HT1080 (cell line): Measurements from ENCODE around the gene GOLGA6L2. TPM values are rescaled to one million over a fixed set of nuclear protein-coding genes. Genes with fewer than 3 reads are reported as not detected.
A peak's percentile ranks its signal among the peaks of the same experiment; 100 is the strongest.
"Not testable (repeated sequence)": the region's sequence is repeated elsewhere in the genome, so short reads cannot be mapped to it uniquely, and the experiment has no call there.

Source experiments
- DNase-seq: peaks from one replicate; pipeline ENCODE4 v3.0.0-alpha.2; 2015; ENCODE audit warnings: low read depth
- polyA plus RNA-seq, 2 experiments: library from polyadenylated mRNA; depleted of rRNA; stranded (reverse); fragments of >200 nt; gene quantifications; 2 replicates each; pipeline ENCODE4 v1.2.3, GENCODE V29; 2015
- total RNA-seq: library from RNA; depleted of rRNA; stranded (reverse); fragments of >200 nt; shearing (Covaris generic); gene quantifications from 2 replicates; pipeline ENCODE4 v1.2.3, GENCODE V29; 2014; rRNA removed

Gene GOLGA6L2, protein sequence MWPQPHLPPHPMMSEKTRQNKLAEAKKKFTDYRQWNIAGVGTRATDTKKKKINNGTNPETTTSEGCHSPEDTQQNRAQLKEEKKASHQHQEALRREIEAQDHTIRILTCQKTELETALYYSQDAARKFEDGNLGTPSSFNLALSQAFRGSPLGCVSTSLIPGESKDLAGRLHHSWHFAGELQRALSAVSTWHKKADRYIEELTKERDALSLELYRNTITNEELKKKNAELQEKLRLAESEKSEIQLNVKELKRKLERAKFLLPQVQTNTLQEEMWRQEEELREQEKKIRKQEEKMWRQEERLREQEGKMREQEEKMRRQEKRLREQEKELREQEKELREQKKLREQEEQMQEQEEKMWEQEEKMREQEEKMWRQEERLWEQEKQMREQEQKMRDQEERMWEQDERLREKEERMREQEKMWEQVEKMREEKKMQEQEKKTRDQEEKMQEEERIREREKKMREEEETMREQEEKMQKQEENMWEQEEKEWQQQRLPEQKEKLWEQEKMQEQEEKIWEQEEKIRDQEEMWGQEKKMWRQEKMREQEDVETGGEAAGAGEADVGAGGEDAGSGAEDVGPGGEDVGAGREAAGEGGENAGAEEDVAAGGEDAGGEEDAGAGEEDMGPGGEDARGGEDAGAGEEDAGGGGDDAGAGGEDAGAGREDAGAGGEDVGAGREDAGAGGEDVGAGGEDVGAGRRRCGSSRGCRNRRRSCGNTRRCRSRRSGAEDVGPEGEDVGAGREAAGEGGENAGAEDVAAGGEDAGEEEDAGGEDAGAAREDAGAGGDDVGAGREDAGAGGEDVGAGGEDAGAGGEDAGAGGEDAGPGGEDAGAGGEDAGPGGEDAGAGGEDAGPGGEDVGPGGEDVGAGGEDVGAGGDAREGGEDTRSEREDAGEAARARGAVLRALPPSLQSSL
- not detected in 2 replicates for total RNA-seq
- polyA plus RNA-seq (2015; cell fraction: cytosol; rRNA removed), result not detected in 2 replicates
- polyA plus RNA-seq (2015; cell fraction: nucleus; rRNA removed), result not detected in 2 replicates

DNA sequence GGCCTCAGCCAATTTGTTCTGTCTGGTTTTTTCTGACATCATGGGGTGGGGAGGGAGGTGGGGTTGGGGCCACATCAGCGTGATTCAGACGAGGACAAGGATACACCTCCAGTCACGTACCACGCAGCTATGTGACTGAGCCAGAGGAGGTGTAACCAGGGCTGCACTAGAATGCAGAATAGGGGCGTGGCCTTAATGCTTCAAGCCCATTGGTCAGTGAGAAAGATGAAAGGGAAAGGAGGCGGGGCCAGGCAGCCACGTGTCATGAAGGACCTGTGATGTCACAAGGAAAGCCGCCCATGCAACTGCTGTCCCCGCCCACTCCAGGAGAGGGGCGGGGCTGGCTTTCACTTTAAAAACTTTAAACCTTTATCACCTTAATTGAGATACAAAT is at the start of gene GOLGA6L2:
Gene GOLGA6L2, minus strand, starts transcription at position 137 of the 394 bp plus-strand sequence. Its CDS starts 62 bp downstream, at position 75.
- peak; percentile 59 for DNase-seq

DNA sequence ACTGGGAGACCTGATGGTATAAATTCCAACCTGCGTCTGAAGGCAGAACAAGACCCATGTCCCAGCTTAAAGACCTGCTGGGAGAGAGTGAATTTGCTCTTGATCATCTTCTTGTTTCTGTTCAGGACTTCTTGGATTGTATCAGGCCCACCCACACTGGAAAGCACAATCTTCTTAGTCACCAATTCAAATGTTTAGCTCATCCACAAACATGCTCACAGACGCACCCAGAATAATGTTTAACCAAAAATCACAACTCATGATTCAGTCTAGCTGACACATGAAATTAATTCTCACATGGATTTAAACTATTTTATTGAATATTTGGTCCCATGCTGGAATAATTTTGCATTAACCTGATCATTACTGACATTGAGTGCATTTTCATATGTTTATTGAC is 37.8 kb upstream of the GOLGA6L2 start:
- no peak for DNase-seq

DNA sequence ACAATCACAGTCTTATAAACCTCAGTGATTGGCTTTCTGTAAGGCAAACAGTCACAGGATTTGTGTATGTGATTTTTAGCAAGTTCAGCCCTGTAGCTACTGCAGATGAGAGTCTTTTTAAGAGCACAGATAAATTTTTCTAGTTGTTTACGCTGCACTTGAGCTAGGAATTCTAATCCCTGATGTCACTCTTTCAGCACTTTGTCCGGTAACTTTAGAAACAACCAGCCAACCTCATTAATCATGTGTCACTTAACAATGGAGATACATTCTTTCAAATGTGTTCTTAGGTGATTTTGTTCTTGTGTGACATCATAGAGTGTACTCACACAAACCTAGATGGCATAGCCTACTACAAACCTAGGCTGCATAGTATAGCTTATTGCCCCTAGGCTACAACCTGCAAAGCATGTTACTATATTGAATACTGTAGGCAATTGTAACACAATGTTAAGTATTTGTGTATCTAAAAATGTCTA is 36.8 kb upstream of the GOLGA6L2 start:
- DNase-seq, result no peak

DNA sequence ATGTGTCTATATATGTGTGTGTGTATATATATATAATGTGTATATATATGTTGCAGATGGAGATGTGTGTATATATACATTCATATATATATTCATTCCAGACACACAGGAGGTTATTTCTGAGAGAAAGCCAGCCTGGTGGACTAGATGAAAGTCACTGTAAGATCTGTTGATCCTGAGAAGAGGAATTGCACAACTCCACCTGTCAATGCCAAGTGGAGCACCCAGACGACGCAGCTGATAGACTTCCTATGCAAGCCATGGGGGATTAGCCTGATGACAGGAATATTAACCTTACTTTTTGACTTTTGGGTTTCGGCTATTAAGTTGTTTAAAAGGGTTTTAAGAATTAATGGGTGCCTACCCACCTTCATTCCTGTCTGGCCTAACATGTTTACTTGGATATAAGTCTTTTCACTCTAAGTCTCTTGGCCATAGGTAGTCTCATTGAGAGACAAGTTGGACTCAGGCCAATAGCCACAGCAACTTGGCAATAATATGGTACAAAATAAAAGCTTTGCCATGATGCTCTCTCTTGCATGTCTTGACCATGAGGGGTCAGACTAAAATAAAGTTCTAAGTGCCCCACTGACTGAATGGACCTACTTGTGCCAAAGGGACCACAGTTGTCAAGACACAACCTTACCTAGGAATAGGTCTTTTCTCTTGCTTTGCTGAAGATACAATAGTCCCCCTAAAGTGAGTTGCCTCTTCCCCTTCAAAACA is 35.9 kb upstream of the GOLGA6L2 start:
- no peak for DNase-seq

DNA sequence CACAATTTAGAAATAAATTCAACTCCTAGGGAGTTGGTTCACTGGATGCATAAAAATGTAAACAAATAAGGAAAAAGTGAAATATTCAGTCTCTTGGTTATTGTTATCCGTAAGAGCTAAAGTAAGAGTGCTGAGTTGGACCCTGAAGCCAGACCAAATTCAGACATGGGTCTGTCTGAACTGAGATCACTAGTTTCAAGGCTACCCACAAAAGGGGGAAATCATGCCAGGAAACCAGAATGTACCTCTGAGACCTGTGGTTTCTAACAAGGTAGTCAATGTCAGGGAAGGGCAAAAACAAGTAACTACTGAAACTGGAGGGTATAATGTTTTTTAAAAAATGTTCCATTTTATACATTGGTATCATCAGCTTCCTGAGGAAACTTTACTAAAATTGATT is 35.2 kb upstream of the GOLGA6L2 start:
- no peak for DNase-seq

DNA sequence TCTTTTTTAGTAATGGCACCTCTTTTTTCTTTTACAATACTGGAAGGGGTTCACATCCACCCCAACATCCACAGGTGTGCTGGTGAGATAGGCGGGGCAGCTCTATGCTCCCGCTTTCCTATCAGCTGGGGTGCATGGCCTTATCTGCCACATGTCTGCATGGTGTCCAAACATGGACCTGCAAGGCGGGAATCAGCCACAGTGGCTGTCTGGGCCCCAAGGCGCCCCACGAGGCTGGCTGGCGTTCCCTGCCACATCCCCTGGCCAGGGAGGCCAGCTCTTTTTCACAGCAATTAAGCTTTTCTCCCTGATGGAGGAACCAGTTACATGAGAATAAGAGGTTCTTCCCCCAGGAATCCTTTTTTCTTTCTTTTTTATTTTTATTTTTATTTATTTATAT is 30.9 kb upstream of the GOLGA6L2 start:
- DNase-seq, result no peak

DNA sequence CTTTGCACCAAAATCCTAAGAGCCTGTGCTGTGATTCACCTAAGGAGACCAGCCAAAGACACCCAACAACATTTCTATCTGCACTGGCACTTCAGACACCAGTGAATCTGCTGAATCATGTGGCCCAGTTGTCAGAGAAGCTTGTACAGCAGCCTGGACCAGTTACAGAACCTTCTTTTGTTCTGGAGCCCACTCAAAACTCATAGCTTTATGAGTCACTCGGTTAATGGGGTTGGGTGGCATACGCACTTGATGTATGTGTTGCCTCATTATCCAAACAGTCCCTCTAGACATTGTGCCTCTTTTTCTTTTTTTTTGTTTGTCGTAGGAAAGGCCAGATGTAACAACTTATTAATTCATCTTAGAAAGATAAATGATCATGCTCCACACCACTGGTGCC is 25.6 kb upstream of the GOLGA6L2 start:
- peak; percentile 64 for DNase-seq

DNA sequence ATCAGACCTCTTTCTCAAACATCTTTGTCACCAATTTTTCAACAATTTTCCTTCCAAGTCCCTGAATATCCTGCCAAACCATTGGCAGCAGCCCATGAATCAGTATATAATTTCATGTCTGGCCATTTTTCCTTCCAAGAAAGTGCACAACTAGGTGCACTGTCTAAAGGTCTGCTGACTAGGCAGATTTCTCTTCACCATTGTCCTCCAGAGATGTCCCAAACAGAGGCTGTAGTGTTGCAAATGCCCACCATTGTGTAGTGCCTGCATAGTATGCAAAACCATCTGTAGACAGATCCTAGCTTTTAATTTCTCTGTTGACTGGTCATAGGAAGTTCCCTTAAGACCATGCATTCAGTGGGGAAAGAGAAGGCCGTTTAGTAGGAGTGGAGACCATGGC is 25.0 kb upstream of the GOLGA6L2 start:
- no peak for DNase-seq

DNA sequence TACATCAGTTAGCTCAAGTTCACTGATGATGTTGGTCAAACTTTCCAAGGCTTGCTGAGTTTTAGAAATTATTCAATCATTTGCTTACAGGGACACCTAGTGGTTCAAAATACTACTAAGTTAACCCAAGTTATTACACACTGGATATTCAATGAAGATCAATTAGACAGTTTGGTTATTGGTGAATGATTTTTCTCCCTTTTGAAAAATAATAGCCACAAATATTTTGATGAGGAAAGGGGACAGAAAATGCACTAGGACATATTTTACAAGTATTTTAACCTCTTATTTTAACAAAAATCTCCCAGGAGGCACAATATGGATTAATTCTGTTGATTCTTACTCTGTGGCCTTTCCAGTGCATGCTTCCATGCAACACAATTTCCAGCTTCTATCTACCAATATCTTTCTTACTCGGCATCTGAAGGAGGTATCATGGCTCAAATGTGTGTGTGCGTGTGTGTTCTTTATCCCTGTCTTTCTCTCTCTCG is 20.1 kb upstream of the GOLGA6L2 start:
- peak; percentile 17 for DNase-seq

DNA sequence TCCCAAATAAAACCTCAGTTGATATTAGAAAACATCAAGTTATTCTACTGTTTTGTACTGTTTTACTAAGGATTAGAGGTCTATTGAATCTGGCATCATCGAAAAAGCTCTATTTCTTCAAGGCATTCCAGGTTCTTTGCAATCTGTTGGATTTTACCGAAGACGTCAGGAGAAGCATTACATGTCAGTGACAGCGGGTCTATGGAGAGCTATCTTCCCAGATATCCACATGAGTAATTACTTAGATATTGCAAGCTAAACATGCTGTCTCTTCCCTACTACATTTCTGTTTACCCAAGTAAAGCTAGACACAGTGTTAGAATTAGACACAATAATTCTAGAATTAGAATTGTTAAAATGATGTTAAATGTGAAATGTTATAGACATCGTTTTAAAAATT is 10.8 kb upstream of the GOLGA6L2 start:
- no peak for DNase-seq

DNA sequence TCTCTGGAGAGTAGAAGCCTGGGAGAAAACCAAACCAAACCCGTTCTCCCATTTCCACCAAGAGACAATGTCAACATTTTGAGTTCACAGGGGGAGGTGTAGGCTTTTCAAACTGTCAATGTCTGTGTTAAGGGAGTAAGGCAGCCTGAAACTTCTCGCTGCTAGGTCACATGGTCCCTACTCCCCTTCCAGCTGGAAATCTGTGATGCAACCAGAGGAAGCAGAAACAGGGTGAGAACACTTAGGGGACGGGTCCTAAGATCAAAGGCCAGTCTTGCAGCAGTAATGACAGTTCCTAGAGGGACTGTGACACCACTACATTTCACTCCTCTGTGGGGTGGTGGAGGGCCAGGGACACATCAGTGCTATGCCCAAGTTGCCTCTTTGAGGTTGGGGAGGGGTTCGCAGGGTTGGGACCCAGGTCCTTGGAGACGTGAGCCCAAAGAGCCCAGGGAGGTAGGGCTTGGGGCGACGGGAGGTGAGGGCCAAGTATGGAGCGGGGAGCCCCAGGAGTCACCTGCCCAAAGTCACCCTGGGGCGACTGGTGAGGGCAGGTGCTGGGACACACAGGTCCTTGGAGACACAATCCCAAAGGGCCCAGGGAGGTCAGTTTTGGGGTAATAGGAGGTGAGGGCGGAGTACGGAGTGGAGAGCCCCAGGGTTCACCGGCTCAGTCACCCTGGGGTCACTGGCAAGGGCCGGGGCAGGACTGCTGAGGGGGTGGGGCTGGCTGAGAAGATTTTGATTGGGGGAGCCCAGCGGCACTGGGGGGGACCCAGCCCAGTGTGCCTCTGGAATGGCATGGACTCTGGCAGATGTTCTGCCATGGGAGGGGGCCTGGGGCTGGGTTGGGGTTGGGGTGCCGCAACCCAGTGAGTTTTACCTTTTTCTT is 582 bp downstream of the GOLGA6L2 start:
- DNase-seq, result no peak

DNA sequence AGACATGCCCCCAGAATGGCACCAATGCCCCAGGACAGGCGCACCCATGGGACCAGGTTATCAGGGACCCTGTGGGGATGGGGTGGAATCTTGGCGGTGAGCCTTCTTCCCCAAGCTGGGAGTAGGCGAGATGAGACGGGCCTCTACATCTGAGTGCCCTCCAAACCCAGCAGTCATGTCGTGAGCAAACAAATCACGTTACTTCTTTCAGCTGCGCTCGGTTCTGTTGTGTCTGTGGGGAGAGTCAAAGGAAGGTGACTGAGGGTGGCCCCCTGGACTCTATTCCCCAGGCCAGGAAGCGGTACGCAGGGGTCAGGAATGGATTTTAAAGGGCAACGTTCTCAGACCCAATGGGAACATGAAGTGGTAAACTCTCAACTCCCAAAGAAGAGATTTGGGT is 2.8 kb downstream of the GOLGA6L2 start:
- no peak for DNase-seq

DNA sequence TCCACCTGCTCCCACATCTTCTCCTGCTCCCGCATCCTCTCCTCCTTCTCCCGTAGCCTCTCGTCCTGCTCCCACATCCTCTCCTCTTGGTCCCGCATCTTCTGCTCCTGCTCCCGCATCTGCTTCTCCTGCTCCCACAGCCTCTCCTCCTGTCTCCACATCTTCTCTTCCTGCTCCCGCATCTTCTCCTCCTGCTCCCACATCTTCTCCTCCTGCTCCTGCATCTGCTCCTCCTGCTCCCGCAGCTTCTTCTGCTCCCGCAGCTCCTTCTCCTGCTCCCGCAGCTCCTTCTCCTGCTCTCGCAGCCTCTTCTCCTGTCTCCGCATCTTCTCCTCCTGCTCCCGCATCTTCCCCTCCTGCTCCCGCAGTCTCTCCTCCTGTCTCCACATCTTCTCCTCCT is 5.8 kb downstream of the GOLGA6L2 start:
- no peak for DNase-seq

DNA sequence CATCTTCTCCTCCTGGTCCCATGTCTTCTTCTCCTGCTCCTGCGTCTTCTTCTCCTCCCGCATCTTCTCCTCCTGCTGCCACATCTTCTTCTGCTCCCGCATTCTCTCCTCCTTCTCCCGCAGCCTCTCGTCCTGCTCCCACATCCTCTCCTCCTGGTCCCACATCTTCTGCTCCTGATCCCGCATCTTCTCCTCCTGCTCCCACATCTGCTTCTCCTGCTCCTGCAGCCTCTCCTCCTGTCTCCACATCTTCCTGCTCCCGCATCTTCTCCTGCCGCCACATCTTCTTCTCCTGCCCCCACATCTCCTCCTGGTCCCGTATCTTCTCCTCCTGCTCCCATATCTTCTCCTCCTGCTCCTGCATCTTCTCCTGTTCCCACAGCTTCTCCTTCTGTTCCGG is 6.4 kb downstream of the GOLGA6L2 start:
- no peak for DNase-seq

DNA sequence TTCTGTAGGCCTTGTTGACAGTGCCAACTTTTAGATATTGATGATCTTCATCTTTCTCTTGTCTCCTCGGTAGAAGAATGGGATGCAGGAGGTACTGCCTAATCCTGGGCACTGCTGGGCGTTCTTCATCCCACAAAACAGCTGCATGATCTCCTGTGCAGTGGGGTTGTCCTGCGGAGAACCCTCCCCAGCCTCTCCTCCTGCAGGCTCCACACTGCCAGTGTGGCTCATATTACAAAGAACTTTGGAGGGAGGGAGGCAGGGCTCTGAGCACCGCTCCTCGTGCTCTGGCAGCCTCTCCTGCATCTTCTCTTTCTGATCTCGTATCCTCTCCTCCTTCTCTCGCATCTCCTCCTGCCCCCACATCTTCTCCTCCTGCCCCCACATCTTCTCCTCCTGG is 7.5 kb downstream of the GOLGA6L2 start:
- no peak for DNase-seq

DNA sequence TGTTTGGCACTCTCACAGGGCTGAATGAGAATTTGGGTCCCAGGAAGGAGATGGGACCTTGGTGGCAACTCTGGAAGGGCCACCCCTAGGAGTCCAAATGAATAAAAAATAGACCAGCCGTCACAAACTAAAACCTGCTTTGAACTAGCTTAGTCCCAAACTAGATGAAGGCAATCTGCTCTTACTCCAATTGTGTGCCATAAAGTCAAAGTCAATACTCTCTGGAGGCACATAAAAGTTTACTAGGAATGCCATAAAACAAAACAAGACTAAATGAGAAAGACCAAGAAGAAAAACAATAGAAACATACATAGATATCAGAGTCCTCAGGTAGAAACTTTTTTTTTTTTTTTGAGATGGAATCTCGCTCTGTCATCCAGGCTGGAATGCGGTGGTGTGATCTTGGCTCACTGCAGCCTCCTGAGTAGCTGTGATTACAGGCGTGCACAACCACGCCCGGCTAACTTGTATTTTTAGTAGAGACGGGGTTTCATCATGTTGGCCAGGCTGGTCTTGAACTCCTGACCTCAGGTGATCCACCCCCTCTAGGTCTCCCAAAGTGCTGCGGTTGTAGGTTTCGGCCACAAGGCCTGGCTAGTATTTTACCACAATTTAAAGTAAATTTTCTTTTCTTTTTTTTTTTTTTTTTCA is 8.1 kb downstream of the GOLGA6L2 start:
- DNase-seq, result no peak

DNA sequence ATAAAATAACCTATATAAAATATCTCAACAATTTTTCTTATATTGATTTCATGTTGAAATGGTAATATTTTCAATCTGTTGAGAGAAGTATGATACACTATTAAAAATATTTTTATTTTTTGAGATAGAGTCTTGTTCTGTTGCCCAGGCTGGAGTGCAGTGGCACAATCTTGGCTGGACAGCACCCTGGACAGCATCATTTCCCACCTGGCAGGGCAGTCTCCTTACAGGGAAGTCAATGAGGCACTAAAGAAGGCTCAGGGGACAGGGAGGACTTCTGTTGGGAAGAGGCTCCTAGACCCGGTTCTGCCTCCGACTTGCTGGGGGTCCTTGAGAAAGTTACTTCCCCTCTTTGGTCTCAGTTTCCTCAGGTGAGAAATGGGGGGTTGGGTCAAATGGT is 9.4 kb downstream of the GOLGA6L2 start:
- DNase-seq, result no peak

DNA sequence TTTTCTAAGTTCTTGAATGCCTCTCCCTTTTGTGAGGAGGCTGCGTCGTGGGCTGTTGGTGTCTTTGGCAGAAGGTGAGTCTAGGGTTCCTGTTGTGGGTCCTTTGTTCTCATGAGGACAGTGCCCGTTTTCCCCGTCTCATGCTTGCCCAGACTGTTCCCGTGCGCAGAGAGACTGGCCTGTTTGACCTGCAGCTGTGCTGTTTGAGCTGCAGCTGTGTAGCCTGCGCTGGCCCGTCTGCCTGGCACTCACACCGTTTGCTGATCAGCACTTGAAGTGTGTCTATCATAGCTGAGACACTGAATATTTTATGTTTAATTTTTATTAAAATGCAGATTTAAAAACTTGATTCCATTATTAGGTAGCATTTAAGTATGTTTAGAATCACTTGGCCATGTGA is 9.9 kb downstream of the GOLGA6L2 start:
- no peak for DNase-seq

DNA sequence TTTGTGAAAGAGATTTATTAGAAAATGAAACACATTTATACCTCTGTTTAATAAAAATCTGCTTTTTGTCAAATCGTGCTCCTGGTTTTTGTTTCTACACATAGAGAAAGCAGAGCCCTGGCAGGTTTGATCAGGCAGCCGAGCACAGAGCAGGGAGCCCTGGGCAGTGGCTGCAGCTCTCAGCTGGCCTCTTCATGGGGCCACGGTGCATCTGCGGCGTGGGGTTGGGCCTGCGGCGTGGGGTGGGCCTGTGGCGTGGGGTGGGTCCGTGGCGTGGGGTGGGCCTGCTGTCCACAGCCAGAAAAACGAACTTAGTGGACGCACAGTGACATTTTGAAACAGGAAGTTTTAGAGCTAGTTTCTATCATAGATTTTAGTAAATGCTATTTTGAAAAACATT is 10.6 kb downstream of the GOLGA6L2 start:
- DNase-seq, result no peak

DNA sequence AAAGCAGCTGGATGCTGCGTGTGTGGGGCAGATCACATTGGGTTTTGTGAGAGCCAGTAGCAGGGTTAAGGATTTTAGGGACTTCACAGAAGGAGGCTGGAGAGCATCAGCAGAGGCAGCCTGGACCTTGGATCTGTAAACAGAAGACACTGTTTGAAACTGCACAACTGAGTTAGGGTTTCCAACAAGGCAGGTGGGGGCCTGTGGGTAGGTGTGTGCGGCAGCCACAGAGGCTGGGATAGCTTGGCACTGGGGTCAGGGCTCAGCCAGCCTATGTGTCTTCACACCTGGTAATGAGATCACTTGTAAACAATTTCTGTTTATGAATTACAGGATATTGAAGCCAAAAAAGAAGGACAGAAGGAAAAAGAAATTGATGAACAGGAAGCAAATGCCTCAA is 12.3 kb downstream of the GOLGA6L2 start:
- not testable (repeated sequence) for DNase-seq
